Skeletal muscle cell (primary cell): ENCODE results near the gene PITPNM3.

Experiments
- DNase-seq: peaks from one replicate; pipeline ENCODE4 v3.0.0-alpha.2; 2010; ENCODE audit warnings: low read depth
- H3K4me3 ChIP-seq: 2 replicates; pipeline ENCODE4 v1.5.1; 2011; ENCODE audit warnings: low read depth, mild to moderate bottlenecking, control low read depth, low read length, moderate library complexity

Gene PITPNM3

GRCh38 chr17:6534846-6535514 is 21.4 kb downstream of the PITPNM3 start:
- H3K4me3 ChIP-seq: no peak overlapping the region
- DNase-seq: no peak

DNA sequence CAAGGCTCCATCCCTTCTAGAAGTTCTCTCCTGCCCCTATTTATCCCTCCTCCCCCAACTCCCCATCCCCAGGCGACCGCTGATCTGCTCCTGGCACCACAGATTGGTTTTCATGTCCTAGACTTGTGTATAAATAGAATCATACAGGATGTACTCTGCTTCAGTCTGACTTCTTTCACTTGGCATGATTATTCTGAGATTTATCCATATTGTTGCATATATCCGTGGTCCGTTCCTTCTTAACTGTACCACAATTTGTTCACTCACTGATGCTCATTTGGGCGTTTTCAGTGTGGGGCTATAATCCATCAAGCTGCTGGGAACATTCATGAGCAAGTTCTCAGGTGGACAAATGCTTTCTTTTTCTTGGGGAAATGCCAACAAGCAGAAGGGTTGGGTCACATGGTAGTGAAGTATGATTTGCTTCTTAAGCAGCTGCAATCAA is 23.9 kb downstream of the PITPNM3 start:
- no peak overlapping the region for H3K4me3 ChIP-seq
- no peak for DNase-seq

DNA sequence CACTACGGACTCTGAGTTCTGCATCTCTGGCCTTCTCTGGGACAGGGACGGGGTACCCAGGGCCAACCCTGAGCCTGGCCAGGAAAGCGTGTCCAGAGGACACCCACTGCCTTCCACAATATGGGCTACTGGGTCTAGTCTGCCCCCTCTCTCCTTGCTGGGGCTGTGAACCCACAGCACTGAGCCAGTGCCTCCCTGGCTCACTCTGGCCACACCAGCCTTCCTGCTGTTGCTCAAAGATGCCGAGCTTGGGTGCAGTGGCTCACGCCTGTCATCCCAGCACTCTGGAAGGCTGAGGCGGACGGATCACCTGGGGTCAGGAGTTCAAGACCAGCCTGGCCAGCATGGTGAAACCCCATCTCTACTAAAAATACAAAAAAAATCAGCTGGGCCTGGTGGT is 24.8 kb downstream of the PITPNM3 start:
- no peak overlapping the region for H3K4me3 ChIP-seq
- no peak for DNase-seq

- DNase-seq: no peak
These were observed 25.9 kb downstream of the PITPNM3 start for GRCh38 chr17:6530324-6530920.

GRCh38 chr17:6528557-6528956 is 27.8 kb downstream of the PITPNM3 start:
- H3K4me3 ChIP-seq: no peak overlapping the region
- DNase-seq: no peak

More at GRCh38 chr17:6530324-6530920, 25.9 kb downstream of the PITPNM3 start:
- no peak overlapping the region for H3K4me3 ChIP-seq

DNA sequence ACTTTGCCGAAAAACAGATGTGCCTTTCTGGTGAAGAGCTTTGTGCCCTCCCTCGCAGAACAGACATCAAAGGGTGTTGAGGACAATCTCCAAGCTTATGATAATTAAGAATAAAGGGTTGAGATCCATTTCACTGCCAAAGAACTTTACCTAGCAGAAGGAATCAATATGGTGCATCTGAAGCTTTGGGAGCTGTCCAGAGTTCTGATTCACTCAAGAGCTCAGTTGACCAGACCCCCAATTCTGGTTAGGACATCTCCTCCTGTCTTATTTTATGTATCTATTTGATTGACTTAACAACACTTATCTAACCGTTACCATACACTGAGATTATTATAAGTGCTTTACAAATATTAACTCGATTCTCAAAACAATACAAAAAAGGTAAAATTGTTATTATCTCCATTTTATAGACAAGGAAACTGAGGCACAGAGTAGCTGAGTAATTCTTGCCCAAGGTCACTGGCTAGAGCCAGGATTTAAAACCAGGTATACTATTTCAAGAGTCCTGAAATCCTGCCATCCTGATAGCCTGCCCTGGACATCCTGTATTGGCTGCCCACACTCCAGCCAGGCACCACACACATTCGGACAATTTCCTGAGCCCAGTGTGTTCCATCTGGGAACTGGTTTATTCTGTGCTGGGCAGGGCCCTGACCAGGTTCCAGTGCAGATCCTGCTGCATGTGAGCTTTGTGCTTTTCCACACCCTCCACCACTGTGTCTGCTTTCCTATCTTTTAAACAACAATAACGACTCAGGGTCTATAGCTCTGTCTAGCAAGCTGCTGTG is 29.8 kb downstream of the PITPNM3 start:
- no peak overlapping the region for H3K4me3 ChIP-seq
- no peak for DNase-seq

GRCh38 chr17:6525731-6526130 is 30.6 kb downstream of the PITPNM3 start:
- DNase-seq: no peak
- no peak overlapping the region for H3K4me3 ChIP-seq

DNA sequence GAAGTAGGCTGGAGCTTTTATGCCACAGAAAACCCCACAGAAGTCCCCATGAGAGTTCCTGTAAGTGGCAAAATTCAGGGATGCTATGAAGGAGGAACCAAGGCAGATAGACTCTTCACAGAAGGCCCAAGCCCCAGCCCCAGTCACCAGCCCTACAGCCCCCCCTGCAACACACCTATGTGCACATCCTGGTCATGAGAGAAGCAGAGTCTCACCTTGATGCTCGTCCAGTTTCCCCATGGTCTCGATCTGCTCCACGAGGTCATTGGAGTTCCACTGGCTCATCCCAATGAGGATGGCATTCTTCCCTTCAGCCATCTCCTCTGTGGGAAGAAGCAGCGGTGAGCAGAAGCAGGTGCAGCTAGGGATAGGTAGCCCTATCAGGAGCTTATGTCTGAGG is 31.2 kb downstream of the PITPNM3 start:
- no peak for DNase-seq
- no peak overlapping the region for H3K4me3 ChIP-seq

GRCh38 chr17:6524520-6524919 is 31.8 kb downstream of the PITPNM3 start:
- no peak overlapping the region for H3K4me3 ChIP-seq
- no peak for DNase-seq

DNA sequence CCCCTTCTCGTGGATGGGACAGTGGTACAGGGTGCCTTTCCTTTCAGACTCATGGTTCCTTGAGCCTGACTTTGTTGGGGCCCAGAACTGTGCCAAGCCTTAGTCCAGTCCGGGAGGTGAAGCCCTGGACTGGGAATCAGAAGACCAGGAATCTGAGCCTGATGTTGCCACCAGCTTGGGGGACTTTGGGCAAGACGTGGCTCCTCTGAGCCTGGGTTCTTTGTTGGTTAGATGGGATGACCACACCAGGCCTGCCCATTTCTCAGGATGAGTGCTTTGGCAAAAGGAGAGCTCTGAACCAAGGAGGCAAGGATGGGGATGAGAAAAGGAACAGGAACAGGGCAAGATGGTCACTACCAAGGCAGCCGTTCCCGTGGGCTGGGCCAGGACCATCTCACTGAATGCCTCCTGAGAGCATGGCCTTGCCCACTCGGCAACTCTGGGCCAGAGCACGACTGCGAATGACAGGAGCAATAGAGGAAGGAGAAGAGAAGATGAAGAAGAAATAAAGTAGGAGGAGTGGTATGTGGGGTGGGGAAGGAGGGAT is 32.5 kb downstream of the PITPNM3 start:
- DNase-seq: no peak
- H3K4me3 ChIP-seq: no peak overlapping the region

DNA sequence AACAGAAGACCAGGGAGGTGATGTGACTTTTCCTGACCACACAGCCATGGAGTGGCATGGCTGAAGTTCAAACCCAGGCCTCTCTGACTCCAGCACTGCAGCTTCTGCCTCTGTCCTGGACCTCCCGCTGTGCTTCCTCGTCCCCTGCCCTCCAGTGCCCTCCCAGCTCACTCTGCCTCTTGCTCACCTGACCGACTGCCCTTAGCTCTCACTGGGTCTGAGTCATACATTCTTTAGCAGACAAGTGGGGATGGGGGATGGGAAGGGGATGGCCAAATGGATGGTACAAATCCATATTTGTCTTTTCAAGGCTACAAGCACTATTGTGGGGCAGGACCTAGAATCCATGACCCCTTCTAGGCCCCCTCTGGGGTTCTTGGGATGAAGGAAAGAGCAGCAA is 33.0 kb downstream of the PITPNM3 start:
- no peak for DNase-seq
- no peak overlapping the region for H3K4me3 ChIP-seq

DNA sequence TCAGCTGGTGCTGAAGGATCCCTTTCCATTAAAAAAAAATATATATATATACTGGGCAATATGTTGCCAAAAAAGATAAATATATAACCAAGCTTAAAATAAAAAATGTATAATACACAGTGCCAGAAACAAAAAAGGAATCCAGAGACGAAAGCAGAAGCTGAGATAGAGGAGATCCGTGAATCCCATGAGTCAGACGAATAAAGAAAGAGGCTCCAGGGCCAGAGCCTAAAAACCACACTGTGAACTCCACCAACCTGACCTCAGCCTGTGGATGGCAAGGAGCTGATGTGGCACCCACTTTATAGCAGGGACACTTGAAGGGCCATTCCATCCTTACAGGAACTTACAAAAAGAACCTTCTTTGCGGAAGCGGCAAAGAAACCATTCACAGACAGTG is 34.8 kb downstream of the PITPNM3 start:
- H3K4me3 ChIP-seq: no peak overlapping the region

DNA sequence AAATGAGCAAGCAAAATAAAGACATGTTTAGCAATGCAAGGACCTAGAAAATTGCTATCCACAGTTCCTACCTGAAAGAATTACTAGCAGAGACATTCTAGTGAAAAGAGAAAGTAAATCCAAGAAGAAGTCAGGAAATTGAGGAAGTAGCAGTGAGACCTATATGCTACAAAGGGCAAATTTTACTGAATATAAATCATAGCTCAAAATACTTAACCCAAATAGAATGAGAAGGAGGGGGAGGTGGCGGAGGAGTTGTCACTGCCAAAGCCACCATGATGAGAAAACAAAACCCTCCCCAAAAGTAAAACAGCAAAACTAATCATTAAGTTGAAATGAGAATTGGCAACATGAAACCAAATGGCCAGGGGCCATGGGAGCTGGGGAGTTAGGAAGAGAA is 39.3 kb downstream of the PITPNM3 start:
- no peak overlapping the region for H3K4me3 ChIP-seq
- DNase-seq: no peak

More for the DNA sequence above, 34.8 kb downstream of the PITPNM3 start:
- no peak for DNase-seq

GRCh38 chr17:6514371-6514770 is 42.0 kb downstream of the PITPNM3 start:
- no peak overlapping the region for H3K4me3 ChIP-seq
- DNase-seq: no peak

DNA sequence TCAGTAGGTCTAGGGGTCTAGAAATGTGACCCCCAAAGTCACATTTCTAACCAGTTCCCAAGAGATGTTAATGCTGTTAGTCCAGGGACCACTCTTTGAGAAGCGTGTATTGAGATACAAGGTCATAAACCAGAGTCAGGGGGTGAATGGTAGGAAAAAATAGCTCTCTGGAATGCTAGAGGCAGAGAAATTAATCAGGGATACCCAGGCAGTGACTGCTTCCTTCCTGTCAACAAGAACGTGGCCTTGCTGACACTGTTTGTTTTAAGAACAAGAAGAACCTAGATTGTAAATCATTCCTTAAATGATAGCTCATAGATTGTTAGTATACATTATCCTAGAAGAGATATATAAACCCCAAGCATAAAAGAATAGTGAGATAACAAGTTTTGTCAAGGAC is 43.8 kb downstream of the PITPNM3 start:
- H3K4me3 ChIP-seq: no peak overlapping the region
- DNase-seq: no peak

DNA sequence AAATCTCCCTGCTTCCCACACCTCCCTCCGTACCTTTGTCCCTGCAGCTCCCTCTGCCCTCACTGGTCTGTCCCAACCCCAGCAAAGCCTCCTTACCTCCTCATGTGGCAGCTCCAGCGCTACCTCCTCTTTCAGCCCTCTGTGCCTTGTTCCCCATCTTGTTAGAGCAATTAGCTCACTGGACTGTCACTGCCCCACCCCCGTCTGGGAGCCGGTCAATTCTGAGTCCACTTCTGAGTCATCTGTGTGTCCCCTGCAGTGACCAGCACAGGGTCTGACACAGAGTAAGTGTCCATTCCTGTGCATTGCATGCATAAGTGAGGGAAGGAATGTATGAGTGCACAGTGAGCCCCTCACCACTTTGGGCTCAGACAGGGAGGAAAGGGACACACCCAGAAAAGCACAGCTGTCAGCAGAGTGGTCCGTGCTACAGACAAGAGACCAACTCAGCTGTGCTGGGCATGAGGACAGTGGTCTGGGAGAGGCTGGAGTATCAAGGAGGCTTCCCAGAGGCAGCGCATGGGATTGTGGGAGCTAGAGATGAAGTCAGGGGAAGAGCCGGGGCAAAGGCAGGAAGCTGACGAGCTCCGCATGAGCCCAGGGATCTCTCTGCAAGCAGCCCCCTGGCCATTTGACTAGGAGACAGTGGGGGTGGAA is 45.9 kb downstream of the PITPNM3 start:
- no peak for DNase-seq
- H3K4me3 ChIP-seq: no peak overlapping the region

DNA sequence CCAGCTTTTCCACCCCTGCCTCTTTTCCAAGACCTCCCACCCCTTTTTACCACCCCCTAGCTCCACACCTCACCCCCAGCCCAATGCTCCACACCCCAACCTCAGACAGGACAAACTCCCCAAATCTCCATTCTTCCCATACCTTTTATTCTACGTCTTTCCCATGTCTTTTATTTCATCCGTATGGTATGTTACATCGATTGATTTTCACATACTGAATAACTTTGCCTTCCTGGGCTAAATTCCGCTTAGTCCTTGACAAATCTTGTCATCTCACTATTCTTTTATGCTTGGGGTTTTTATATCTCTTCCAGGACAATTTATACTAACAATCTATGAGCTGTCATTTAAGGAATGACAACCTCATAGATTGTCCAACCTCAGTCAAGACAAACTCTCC is 46.4 kb downstream of the PITPNM3 start:
- no peak for DNase-seq

DNA sequence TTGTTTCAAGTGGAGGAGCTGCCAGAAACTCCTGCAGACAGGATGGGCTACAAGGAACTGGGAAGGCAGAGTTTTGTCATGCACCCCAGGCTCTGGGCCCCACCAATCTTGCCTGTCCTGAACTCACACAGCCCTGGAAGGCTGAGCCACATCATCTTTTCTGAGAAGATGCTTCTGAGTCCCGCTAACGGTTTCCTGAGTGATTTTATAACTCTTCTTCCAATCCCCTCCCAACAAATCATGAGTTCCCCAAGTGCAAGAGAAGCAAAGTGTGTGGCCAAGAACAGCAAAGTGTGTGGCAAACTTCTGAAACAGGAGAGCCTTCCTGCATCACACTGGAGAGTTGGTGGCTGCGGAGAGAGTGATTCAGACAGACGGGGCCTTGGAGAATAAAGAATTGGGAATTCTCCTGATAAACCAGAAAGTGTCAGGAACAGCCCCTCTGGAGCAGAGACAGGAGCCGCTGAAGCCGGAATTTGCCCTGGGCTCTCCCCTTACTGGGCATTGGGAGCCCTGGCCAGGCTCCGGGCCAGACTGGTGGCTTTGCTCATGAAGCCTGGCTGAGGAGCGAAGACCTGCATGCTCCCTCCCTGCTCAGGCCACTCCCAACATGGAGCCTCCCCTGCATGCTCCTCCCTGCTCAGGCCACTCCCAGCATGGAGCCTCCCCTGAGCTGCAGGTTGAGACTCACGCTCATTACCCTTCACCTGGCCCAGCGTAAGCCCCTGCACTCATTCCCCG is 47.2 kb downstream of the PITPNM3 start:
- peak; percentile 57 for DNase-seq
- no peak overlapping the region for H3K4me3 ChIP-seq

More for the DNA sequence above, 46.4 kb downstream of the PITPNM3 start:
- H3K4me3 ChIP-seq: no peak overlapping the region

DNA sequence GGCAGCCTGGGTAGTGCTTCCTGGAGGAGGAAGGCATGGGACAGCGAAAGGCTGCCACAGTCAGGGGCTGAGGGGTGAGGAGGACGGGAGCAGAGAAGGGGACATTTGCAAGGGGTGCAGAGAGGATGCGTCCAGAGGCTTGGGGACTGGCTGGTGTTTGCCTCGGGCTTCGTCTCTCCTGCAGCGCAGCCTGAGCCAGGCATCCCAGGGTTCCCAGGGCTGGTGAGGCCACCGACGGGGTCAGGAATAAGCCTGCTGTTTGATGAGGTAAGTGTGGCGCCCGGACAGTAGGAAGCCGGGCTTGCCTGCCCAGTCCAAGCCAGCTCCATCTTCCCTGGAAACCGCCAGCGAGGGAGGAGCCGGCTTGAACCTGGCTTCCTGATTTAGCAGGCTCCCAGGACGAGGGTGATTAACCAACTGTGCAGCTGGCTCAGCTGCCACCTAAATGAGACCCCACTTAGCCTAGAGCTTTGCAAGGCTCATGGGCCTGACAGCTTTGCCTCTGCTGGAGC is 47.8 kb downstream of the PITPNM3 start:
- H3K4me3 ChIP-seq: no peak overlapping the region
- no peak for DNase-seq
